GM19395 (cell line): ENCODE data around the gene ZEB2.

ENCODE experiments used
- ATAC-seq: cut with Tn5 transposase; IDR thresholded peaks from one replicate; pipeline ENCODE4 v1.9.1; 2021; ENCODE audit warnings: mild to moderate bottlenecking, moderate library complexity; ENCODE audit not compliant: unreplicated experiment

Gene ZEB2

GRCh38 chr2:144454466-144455287 lies 65.2 kb downstream of the ZEB2 start:
- ATAC-seq, result no peak

- ATAC-seq, result no peak
These were observed 66.3 kb downstream of the ZEB2 start for GRCh38 chr2:144453486-144454158.

- no peak for ATAC-seq
These were observed 67.0 kb downstream of the ZEB2 start for GRCh38 chr2:144452989-144453336.

GRCh38 chr2:144452169-144452988 lies 67.5 kb downstream of the ZEB2 start:
- ATAC-seq, result no peak

- ATAC-seq, result no peak
These were observed 68.5 kb downstream of the ZEB2 start for GRCh38 chr2:144451443-144451842.

- ATAC-seq, result no peak
These were observed 70.9 kb downstream of the ZEB2 start for GRCh38 chr2:144449028-144449406.

GRCh38 chr2:144448389-144449027 lies 71.4 kb downstream of the ZEB2 start:
- no peak for ATAC-seq

GRCh38 chr2:144447535-144447934 lies 72.4 kb downstream of the ZEB2 start:
- no peak for ATAC-seq

GRCh38 chr2:144446136-144446535 lies 73.8 kb downstream of the ZEB2 start:
- no peak for ATAC-seq

GRCh38 chr2:144445196-144445595 lies 74.7 kb downstream of the ZEB2 start:
- no peak for ATAC-seq

GRCh38 chr2:144443837-144444817 lies 75.8 kb downstream of the ZEB2 start:
- no peak for ATAC-seq

- ATAC-seq, result no peak
These were observed 78.2 kb downstream of the ZEB2 start for GRCh38 chr2:144441711-144442141.

GRCh38 chr2:144439993-144440392 lies 79.9 kb downstream of the ZEB2 start:
- no peak for ATAC-seq

GRCh38 chr2:144438801-144439631 lies 80.9 kb downstream of the ZEB2 start:
- ATAC-seq, result no peak

GRCh38 chr2:144437636-144438035 lies 82.3 kb downstream of the ZEB2 start:
- no peak for ATAC-seq

GRCh38 chr2:144434425-144435222 lies 85.3 kb downstream of the ZEB2 start:
- no peak for ATAC-seq

GRCh38 chr2:144432921-144433320 lies 87.0 kb downstream of the ZEB2 start:
- no peak for ATAC-seq

GRCh38 chr2:144431998-144432397 lies 87.9 kb downstream of the ZEB2 start:
- ATAC-seq, result no peak
